GOT3 (cell line): ENCODE measurements around the gene HOXA4.

Source experiments
- DNase-seq: peaks from one replicate; lab custom pipeline; 2025; ENCODE audit warnings: mixed read lengths; lab: John Stamatoyannopoulos, UW

The HOXA4 gene

GRCh38 chr7:27117887-27118491 lies 12.6 kb downstream of the HOXA4 start:
- DNase-seq: no peak

DNA sequence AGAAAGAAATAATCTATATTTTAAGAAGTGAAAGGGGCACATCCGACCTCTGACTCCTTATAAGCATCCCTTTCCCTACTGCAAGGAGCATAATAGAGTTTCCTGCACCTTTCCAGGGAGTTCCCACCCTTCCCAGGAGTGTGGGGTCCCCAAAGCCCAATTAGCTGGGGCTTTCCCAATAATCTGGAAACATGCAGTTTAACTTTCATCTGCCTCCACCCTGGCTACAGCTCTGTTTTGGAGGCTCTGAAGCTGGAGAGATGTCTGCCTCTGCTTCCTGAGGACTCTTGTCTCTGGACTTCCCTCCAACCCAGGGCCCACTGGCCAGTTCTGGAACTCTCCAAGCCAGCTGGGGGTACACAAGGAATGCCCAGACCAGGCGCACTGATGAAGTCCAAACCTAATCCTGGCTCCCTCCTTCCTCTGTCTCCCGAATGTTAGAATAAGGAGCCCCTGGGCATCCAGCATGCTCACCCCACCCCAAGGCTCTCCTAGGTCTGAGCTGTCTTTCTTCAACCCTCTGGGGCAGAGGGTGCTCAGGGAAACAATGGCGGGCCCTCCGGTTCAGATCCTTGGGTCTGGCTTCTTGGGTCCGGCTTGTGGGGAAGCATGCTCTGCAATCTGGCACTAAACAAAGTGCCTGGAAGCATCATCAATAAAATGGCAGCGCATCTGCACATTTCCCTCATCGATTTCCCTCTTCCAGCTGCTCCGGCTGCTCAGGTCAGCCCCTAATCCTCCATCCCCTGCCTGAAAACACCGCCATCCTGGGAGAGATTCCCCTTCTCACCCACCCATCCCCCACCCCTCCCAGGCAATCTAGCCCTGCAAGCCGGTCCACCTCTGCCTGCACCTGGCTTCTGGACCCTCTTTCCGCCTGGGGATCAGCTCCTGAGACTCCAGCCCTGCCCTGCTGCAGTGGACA lies 13.3 kb downstream of the HOXA4 start:
- no peak for DNase-seq

GRCh38 chr7:27116031-27116961 lies 14.3 kb downstream of the HOXA4 start:
- DNase-seq: no peak

DNA sequence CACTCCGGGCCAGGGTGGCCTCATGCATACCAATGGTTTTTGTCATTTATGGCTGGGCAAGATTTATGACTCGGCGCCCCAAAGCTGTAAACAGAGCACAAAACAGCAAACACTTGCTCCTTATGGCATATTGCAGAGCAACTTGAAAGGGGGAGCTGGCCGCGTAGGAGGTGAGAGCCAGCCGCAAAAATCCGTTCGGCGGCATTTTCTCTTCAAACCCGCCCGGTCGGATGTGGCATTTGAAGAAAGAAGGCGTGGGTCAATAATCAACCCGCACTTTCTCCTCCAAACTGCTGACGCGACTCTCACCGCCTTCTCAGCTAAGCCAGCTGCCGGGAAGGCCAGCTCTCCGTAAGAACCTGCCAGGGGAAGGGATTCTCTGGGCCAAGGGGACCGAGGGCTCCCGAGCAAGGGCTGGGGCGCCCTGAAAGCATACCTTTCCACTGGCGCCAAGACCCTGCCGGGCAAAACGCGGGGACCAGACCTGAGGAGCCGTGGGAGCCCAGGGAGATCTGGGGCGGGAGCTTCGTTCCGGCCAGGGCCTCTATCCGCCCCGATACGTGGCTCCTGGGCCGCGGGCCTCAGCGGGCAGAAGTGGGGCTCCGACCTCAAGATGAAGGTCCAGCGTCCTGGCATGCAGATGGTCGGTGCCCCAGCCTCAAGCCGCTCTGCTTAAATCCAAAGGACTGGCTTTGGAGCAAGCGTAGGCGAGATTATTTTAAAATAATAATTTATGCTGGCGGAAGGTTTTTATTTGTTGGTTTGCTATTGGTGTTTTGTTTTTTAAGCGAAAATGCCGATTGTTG lies 15.1 kb downstream of the HOXA4 start:
- DNase-seq: peak; percentile 70

GRCh38 chr7:27114881-27115220 lies 15.7 kb downstream of the HOXA4 start:
- no peak for DNase-seq

DNA sequence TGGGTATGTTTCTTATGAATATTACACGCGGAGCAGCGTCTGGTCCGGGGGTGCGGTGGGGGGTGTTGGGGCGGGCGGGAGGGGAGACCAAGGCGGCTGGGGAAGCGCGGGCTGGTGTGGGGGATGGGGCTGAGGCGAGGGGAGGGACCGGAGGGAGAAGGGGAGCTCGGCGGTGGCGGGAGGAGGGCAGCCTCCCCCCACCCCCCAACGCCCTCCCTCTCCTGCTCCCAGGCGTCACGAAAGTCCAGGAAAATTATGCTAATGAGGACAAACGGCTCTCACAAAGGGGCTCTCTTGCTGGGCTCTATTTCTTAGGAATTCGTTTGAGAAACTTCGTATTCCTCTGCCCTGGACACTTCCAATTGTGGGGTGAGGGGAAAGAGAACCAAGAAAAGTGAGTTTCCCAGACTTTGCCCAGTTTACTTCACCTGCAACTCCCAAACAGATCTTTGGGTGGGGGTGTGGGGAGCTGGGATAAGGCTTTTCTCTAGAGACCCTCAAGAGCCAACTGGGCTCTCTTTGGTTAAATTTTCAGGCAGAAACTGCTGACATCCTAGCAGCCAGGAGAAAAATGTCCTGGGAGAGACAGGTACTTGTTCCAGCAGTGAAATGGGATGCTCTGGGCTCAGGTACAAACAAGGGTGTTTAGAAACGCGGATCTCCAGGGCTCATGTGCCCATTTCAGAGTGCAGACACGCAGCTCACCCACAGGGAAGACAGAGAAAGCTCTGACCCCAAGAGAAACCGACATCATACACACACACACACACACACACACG lies 16.4 kb downstream of the HOXA4 start:
- no peak for DNase-seq

DNA sequence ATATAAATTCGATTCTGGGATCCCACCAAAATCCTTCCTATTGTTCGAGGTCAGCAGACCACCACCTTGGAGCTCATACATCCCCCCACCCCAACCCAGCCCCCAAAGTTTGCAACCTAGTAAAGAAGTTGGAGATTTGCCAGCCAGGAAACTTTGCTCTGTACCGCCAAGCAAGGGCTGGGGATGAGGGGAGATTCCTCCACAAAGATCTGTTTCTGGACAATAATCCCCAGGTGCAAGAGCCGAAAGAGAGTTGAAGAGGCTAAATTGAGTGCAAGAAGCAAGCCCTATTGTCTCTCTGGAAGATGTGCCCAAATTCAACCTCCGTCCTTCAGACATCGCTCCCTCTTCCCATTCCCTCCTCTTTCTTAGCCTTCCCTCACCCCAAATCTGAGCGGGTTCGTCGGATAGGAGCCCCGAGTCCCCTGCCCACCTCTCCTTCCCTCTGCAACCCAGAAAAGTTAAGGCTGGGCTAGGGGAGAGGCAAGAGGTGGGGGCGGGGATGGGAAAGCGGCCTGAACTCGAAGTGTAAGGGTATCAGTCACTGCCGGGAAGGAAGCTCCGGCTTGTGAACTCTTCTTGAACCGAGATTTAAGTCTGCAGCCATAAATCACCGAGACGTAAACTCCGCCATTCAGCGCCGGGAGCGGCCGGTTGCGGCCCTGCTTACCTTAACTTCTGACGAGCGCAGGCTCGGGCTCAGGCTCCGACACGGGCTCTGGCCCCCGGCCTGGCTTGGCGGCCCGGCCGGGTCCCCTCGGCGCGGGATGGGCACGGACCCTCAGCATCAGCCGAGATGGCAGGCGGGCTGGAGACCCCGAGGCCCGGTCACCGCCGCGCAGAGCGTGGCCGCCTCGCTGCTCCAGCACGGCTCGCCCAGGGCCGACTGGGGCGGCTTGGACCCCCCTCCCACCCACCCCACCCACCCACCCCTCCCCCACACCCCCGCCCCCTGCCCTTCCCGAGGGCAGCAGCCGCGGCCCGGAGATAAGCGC lies 17.3 kb downstream of the HOXA4 start:
- DNase-seq: no peak

GRCh38 chr7:27112361-27112760 lies 18.2 kb downstream of the HOXA4 start:
- DNase-seq: no peak

- DNase-seq: no peak
Measured at GRCh38 chr7:27111751-27112277, 18.7 kb downstream of the HOXA4 start.

DNA sequence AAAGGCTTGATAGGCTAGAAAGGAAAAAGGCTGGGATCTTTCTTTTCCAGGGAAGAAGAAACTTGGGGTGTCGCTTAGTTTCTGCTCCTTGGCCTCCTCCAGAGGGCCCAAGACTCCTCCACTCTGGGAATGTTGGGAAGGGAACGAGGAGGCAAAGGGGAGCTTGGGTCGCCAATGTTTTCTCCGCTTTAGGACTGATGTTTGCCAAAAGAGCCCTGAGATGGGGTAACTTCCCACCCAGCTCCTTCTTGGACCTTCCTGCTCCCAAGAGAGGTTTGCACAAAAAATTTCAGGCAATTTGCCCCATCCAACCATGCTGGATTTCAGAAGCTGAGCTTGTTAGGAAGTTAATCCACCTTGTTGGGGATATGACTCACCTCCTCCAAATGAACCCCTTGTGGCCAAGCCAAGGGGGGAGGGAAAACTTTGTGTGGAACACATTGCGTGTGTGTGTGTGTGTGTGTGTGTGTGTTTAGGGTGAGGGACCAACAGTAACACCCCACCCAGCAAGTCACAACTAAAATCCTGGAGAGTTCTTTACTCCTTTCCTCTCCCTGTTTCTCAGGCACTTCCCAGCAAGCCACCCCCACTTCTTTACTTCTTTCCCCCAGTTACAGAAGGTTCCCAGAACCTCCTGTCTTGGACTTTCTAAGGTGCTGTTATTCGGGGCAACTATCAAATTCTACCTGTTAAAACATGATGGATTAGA lies 19.4 kb downstream of the HOXA4 start:
- DNase-seq: no peak

GRCh38 chr7:27110186-27111031 lies 20.1 kb downstream of the HOXA4 start:
- no peak for DNase-seq

- no peak for DNase-seq
Measured at GRCh38 chr7:27109466-27110185, 20.9 kb downstream of the HOXA4 start.

GRCh38 chr7:27108390-27109127 lies 22.0 kb downstream of the HOXA4 start:
- no peak for DNase-seq

DNA sequence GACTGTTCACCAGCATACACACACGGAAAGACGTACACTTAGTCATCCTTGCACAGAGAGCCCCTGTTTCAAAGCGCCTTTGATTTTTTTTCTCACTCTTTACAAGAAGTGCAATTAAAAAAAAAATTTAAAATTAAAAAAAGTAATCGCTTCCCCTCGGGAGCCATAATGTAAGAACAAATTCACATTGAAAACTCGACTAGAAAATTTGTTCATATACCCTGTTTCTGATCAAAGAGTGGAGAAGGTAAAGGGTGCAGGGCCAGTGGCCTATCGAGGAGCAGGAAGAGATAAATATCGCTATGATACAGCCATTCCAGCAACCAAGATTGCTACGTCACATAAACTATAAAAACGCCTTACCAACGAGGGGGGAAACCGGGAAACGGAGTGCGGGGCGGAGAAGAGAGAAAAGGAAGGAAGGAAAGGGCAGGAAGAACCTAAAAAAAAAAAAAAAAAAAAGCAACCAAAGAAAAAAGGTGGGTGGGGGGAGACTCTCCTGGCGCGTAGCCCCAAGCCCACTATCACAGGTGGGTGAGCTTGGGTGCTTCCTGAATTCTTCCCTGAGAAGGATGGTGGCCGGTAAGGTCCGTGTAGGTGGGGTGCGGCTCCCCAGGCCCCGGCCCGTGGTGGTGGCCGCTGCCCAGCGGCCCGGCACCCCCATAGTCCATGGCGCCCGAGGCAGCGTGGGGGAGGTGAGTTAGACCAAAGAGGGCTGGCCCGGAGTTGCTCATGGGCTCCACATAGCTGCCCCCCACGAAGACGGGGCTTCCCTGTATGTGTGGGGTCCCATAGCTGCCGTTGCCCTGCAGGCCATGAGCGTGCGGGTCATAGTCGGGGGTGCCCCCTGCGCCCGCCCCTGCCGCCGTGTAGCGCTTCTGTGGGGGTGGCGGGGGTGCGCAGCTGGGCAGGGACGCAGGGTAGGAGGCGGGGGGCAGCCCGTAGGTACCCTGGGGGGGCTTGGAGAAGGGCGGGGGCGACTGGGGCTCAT lies 22.9 kb downstream of the HOXA4 start:
- no peak for DNase-seq

- no peak for DNase-seq
Measured at GRCh38 chr7:27106901-27107240, 23.7 kb downstream of the HOXA4 start.
